Activated T-helper 2 cell treated with anti-CD3 and anti-CD28 coated beads, Interferon-gamma antibody, Interleukin-2, Interleukin-4, amounts not matched to agents 10 μg/mL and 5 μg/mL and 100 μg/mL, durations not matched to agents 14 hours and 24 hours and 36 hours (primary cell): ENCODE results near the gene MTFP1. TPM values are rescaled to one million over a fixed set of nuclear protein-coding genes. Genes with fewer than 3 reads are reported as not detected.
"Not testable (repeated sequence)": the region's sequence is repeated elsewhere in the genome, so short reads cannot be mapped to it uniquely, and the experiment has no call there.

ENCODE experiments used
- DNase-seq: peaks from one replicate; pipeline ENCODE4 v3.0.0; 2021; ENCODE audit warnings: low spot score
- H3K27ac Mint-ChIP-seq: one replicate; pipeline ENCODE4 v1.8.0; 2021; ENCODE audit warnings: mixed read lengths
- H3K27me3 Mint-ChIP-seq: one replicate; pipeline ENCODE4 v1.8.0; 2021; ENCODE audit warnings: low read depth, mixed read lengths
- H3K36me3 Mint-ChIP-seq: one replicate; pipeline ENCODE4 v1.8.0; 2021; ENCODE audit warnings: low read depth, mixed read lengths
- H3K4me1 Mint-ChIP-seq: one replicate; pipeline ENCODE4 v1.8.0; 2021; ENCODE audit warnings: low read depth, mixed read lengths
- H3K4me3 Mint-ChIP-seq: one replicate; pipeline ENCODE4 v1.8.0; 2021; ENCODE audit warnings: low read depth, mild to moderate bottlenecking, moderate library complexity, mixed read lengths
- H3K9me3 Mint-ChIP-seq: one replicate; pipeline ENCODE4 v1.8.0; 2021; ENCODE audit warnings: mixed read lengths
- intact Hi-C: fragments of 100-400 bp; cut with micrococcal nuclease; formaldehyde crosslinking; loops from one replicate; pipeline ENCODE4 v1.15.1; 2023
- total RNA-seq: library from RNA; stranded (reverse); gene quantifications from 2 replicates; pipeline ENCODE4 v1.2.3, GENCODE V29; 2022

MTFP1 gene
- total RNA-seq, 1 donor from 2014 or later = 72.2 TPM

GRCh38 chr22:30435674-30436126 is 10.1 kb downstream of the MTFP1 start:
- Mint-ChIP-seq H3K4me3 (peak overlapping the region; percentile 76), H3K27me3 (peaks cover 12% of the 10 kb centered on the region), H3K36me3 (peaks cover 19% of the 10 kb centered on the region), H3K4me1 (peaks cover 20% of the 10 kb centered on the region), H3K27ac (peak overlapping the region; percentile 95), H3K9me3 (peaks cover 26% of the 10 kb centered on the region)
- intact Hi-C loops = loop anchor here (1.0 kb wide), 1 partner anchor 11 kb away; no protein-coding TSS in a partner anchor
- DNase-seq = peak; percentile 71

- intact Hi-C loops = no loop called here
- Mint-ChIP-seq H3K9me3 (peaks cover 26% of the 10 kb centered on the region), H3K27ac (peak overlapping the region; percentile 95), H3K4me1 (peaks cover 23% of the 10 kb centered on the region), H3K4me3 (peak overlapping the region; percentile 76), H3K27me3 (peaks cover 16% of the 10 kb centered on the region), H3K36me3 (peaks cover 19% of the 10 kb centered on the region)
- DNase-seq = no peak
Measured at GRCh38 chr22:30436196-30436595, 10.6 kb downstream of the MTFP1 start.

- H3K27ac Mint-ChIP-seq = no peak overlapping the region
- peaks cover 34% of the 10 kb centered on the region for H3K4me1 Mint-ChIP-seq
- peaks cover 19% of the 10 kb centered on the region for H3K36me3 Mint-ChIP-seq
- intact Hi-C loops = no loop called here
- H3K27me3 Mint-ChIP-seq = peaks cover 18% of the 10 kb centered on the region
- H3K9me3 Mint-ChIP-seq = peaks cover 33% of the 10 kb centered on the region
- DNase-seq = no peak
- H3K4me3 Mint-ChIP-seq = no peak overlapping the region
Measured at GRCh38 chr22:30438559-30438958, 13.0 kb downstream of the MTFP1 start.

- intact Hi-C loops = no loop called here
- Mint-ChIP-seq H3K4me3 (no peak overlapping the region), H3K27me3 (peaks cover 18% of the 10 kb centered on the region), H3K27ac (no peak overlapping the region), H3K36me3 (peaks cover 19% of the 10 kb centered on the region), H3K4me1 (peaks cover 32% of the 10 kb centered on the region), H3K9me3 (peaks cover 30% of the 10 kb centered on the region)
- DNase-seq = no peak
Measured at GRCh38 chr22:30439226-30439625, 13.7 kb downstream of the MTFP1 start.

- H3K27me3 Mint-ChIP-seq = peaks cover 18% of the 10 kb centered on the region
- H3K36me3 Mint-ChIP-seq = peaks cover 15% of the 10 kb centered on the region
- no peak overlapping the region for H3K4me3 Mint-ChIP-seq
- H3K27ac Mint-ChIP-seq = no peak overlapping the region
- peaks cover 24% of the 10 kb centered on the region for H3K9me3 Mint-ChIP-seq
- no peak for DNase-seq
- H3K4me1 Mint-ChIP-seq = peaks cover 30% of the 10 kb centered on the region
- intact Hi-C loops = no loop called here
Measured at GRCh38 chr22:30439836-30440235, 14.3 kb downstream of the MTFP1 start.

- DNase-seq = no peak
- Mint-ChIP-seq H3K27ac (peak overlapping the region; percentile 4), H3K4me1 (peaks cover 26% of the 10 kb centered on the region), H3K27me3 (peaks cover 21% of the 10 kb centered on the region), H3K4me3 (no peak overlapping the region), H3K9me3 (peaks cover 14% of the 10 kb centered on the region), H3K36me3 (peaks cover 5% of the 10 kb centered on the region)
- intact Hi-C loops = no loop called here
Measured at GRCh38 chr22:30441088-30441487, 15.5 kb downstream of the MTFP1 start.

- peaks cover 26% of the 10 kb centered on the region for H3K4me1 Mint-ChIP-seq
- H3K27me3 Mint-ChIP-seq = peaks cover 20% of the 10 kb centered on the region
- H3K4me3 Mint-ChIP-seq = no peak overlapping the region
- H3K36me3 Mint-ChIP-seq = no peaks in the 10 kb centered on the region
- intact Hi-C loops = loop anchor here (1.0 kb wide), 1 partner anchor 40 kb away; no protein-coding TSS in a partner anchor
- peak; percentile 47 for DNase-seq
- no peak overlapping the region for H3K27ac Mint-ChIP-seq
- H3K9me3 Mint-ChIP-seq = peaks cover 7% of the 10 kb centered on the region
Measured at GRCh38 chr22:30444632-30445437, 19.3 kb downstream of the MTFP1 start.

GRCh38 chr22:30445438-30446145 is 20.0 kb downstream of the MTFP1 start:
- DNase-seq = no peak
- Mint-ChIP-seq H3K27me3 (peaks cover 15% of the 10 kb centered on the region), H3K36me3 (no peaks in the 10 kb centered on the region), H3K4me1 (peaks cover 26% of the 10 kb centered on the region), H3K27ac (no peak overlapping the region), H3K9me3 (peaks cover 7% of the 10 kb centered on the region), H3K4me3 (no peak overlapping the region)
- intact Hi-C loops = loop anchor here (1.0 kb wide), 1 partner anchor 40 kb away; no protein-coding TSS in a partner anchor

- H3K27ac Mint-ChIP-seq = no peak overlapping the region
- intact Hi-C loops = no loop called here
- DNase-seq = no peak
- no peak overlapping the region for H3K4me3 Mint-ChIP-seq
- H3K27me3 Mint-ChIP-seq = peaks cover 12% of the 10 kb centered on the region
- no peaks in the 10 kb centered on the region for H3K36me3 Mint-ChIP-seq
- H3K4me1 Mint-ChIP-seq = peaks cover 16% of the 10 kb centered on the region
- H3K9me3 Mint-ChIP-seq = peaks cover 4% of the 10 kb centered on the region
Measured at GRCh38 chr22:30447656-30448055, 22.1 kb downstream of the MTFP1 start.

GRCh38 chr22:30451488-30451887 is 25.9 kb downstream of the MTFP1 start:
- intact Hi-C loops, H3K27me3 Mint-ChIP-seq, H3K4me3 Mint-ChIP-seq: not testable (repeated sequence)

GRCh38 chr22:30452861-30453260 is 27.3 kb downstream of the MTFP1 start:
- peaks cover 5% of the 10 kb centered on the region for H3K27me3 Mint-ChIP-seq
- no peaks in the 10 kb centered on the region for H3K9me3 Mint-ChIP-seq
- intact Hi-C loops = no loop called here
- no peak overlapping the region for H3K4me3 Mint-ChIP-seq
- DNase-seq = no peak
- no peaks in the 10 kb centered on the region for H3K4me1 Mint-ChIP-seq
- no peaks in the 10 kb centered on the region for H3K36me3 Mint-ChIP-seq
- H3K27ac Mint-ChIP-seq = no peak overlapping the region

More at GRCh38 chr22:30451488-30451887, 25.9 kb downstream of the MTFP1 start:
- not testable (repeated sequence) for H3K36me3 Mint-ChIP-seq, H3K4me1 Mint-ChIP-seq, H3K27ac Mint-ChIP-seq, DNase-seq, H3K9me3 Mint-ChIP-seq

GRCh38 chr22:30453731-30454510 is 28.4 kb downstream of the MTFP1 start:
- no peaks in the 10 kb centered on the region for H3K9me3 Mint-ChIP-seq
- intact Hi-C loops = no loop called here
- H3K36me3 Mint-ChIP-seq = no peaks in the 10 kb centered on the region
- no peak overlapping the region for H3K4me3 Mint-ChIP-seq
- no peak for DNase-seq
- no peaks in the 10 kb centered on the region for H3K4me1 Mint-ChIP-seq
- no peak overlapping the region for H3K27ac Mint-ChIP-seq
- H3K27me3 Mint-ChIP-seq = peaks cover 5% of the 10 kb centered on the region
